ENCODE data around the gene KCND1. TPM values are rescaled to one million over a fixed set of nuclear protein-coding genes. Genes with fewer than 3 reads are reported as not detected.

KCND1 gene
- total RNA-seq, 1 donor from 2014 or later, result 5.2 TPM

DNA sequence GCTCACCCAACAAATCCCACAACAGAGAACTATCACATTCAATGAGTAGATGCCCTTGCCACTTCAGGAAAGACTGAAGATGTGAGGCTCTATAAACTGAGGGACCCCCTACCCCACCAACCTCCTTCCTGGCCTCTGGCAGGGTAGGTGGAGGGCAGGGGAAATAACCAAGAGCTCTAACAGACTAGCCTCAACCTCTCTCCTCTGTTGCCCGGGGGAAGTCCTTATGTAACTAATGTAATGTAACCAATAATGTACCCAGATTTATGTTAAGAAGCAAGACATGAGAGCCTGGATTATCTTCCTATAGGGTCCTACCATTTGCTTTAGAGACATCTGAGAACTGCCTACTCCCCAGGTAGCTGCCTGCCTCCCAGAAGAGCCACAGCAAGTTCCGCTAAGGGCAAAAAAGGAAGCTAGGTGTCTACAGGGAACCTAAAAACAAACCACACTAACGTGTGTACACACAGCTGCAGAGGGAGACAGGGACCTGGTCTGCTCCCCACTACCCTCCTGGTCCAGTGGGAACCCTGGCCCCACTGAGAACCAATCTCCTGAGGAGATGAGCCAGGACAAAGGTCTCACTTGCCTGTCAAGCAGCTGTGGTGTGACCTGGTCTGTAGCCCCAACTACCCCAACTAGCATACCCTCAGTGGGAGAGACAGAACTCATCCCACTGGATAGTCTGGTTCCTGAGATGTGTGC lies 32.0 kb downstream of the KCND1 start:
- TF ChIP-seq, protein P1, sequence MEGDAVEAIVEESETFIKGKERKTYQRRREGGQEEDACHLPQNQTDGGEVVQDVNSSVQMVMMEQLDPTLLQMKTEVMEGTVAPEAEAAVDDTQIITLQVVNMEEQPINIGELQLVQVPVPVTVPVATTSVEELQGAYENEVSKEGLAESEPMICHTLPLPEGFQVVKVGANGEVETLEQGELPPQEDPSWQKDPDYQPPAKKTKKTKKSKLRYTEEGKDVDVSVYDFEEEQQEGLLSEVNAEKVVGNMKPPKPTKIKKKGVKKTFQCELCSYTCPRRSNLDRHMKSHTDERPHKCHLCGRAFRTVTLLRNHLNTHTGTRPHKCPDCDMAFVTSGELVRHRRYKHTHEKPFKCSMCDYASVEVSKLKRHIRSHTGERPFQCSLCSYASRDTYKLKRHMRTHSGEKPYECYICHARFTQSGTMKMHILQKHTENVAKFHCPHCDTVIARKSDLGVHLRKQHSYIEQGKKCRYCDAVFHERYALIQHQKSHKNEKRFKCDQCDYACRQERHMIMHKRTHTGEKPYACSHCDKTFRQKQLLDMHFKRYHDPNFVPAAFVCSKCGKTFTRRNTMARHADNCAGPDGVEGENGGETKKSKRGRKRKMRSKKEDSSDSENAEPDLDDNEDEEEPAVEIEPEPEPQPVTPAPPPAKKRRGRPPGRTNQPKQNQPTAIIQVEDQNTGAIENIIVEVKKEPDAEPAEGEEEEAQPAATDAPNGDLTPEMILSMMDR (IDR thresholded peaks at IDR 0.05; ENCODE audit: insufficient read depth, low read depth, low read length), result no peak
- no peak for TF ChIP-seq EZH2 (IDR thresholded peaks at IDR 0.05; ENCODE audit: insufficient read depth, low read length)
- Histone ChIP-seq H3K4me2 (ENCODE audit: low read length) (no peak overlapping the region), H3K27ac (ENCODE audit: low read depth, low read length) (no peak overlapping the region), H3K27me3 (ENCODE audit: insufficient read depth, low read length) (no peaks in the 10 kb centered on the region), H3K4me3 (ENCODE audit: insufficient read depth, low read depth, low read length) (no peak overlapping the region), H3K79me2 (ENCODE audit: insufficient read depth, low read length) (peaks cover 66% of the 10 kb centered on the region), H4K20me1 (ENCODE audit: insufficient read depth, low read length) (peaks cover 79% of the 10 kb centered on the region), H3K4me1 (ENCODE audit: insufficient read depth, low read length) (peaks cover 12% of the 10 kb centered on the region), H3K36me3 (ENCODE audit: insufficient read depth, low read length) (peaks cover 9% of the 10 kb centered on the region), H2AFZ (ENCODE audit: low read depth, low read length) (no peak overlapping the region), H3K9me3 (ENCODE audit: insufficient read depth, low read depth, low read length) (no peaks in the 10 kb centered on the region), H3K9ac (ENCODE audit: low read length) (no peak overlapping the region)
- no peak overlapping the region for H3K27ac Mint-ChIP-seq (ENCODE audit: unreplicated experiment)
- peak; percentile 78 for FAIRE-seq
- no peaks in the 10 kb centered on the region for H3K36me3 Mint-ChIP-seq (ENCODE audit: low read depth, unreplicated experiment)
- no peaks in the 10 kb centered on the region for H3K9me3 Mint-ChIP-seq (ENCODE audit: unreplicated experiment)
- no peaks in the 10 kb centered on the region for H3K27me3 Mint-ChIP-seq (ENCODE audit: low read depth, unreplicated experiment)
- no peak for DNase-seq (ENCODE audit: low read depth)
- peaks cover 4% of the 10 kb centered on the region for H3K4me1 Mint-ChIP-seq (ENCODE audit: low read depth, unreplicated experiment)
- H3K4me3 Mint-ChIP-seq (ENCODE audit: unreplicated experiment), result no peak overlapping the region

DNA sequence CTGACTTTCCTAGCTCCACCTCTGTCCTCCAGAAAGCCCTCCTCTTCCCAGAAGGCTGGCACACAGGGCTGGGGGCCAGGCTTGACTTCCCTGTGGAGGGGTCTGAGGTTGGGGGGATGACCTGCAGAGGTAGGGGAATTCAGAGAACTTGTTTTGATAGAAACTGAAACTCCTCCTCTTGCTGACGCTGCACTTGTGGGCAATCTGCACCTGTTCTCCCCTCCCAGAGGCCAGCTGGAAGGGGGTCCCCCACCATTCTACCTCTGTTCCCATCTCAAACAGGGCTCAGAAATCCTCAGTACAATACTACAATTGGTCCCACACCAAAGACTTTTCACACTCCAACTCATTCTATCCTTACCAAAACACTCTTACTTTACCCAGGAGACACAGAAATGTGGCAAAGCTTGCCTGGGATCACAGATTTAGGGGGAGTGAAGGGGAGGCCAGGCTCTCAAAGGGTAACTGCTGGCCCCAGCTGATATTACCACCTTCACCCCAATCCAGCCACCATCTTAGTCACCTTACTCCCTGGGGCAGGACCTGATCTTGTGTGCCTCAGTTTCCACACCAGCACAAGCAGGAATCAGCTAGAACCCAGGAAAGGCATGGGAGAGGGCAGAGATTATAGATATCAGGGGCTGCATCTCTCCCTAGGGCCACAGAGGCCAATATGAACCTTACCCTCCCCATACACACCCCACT lies 32.8 kb downstream of the KCND1 start:
- H3K4me1 ChIP-seq (ENCODE audit: insufficient read depth, low read length), result peaks cover 12% of the 10 kb centered on the region
- no peak overlapping the region for H3K27ac ChIP-seq (ENCODE audit: low read depth, low read length)
- TF ChIP-seq EZH2 (IDR thresholded peaks at IDR 0.05; ENCODE audit: insufficient read depth, low read length), result no peak
- TF ChIP-seq, protein P1 (IDR thresholded peaks at IDR 0.05; ENCODE audit: insufficient read depth, low read depth, low read length), result no peak
- no peak overlapping the region for H3K4me3 Mint-ChIP-seq (ENCODE audit: unreplicated experiment)
- DNase-seq (ENCODE audit: low read depth) (no peak), FAIRE-seq (no peak)
- no peaks in the 10 kb centered on the region for H3K27me3 Mint-ChIP-seq (ENCODE audit: low read depth, unreplicated experiment)
- peaks cover 60% of the 10 kb centered on the region for H3K79me2 ChIP-seq (ENCODE audit: insufficient read depth, low read length)
- H3K9me3 Mint-ChIP-seq (ENCODE audit: unreplicated experiment), result no peaks in the 10 kb centered on the region
- H3K9ac ChIP-seq (ENCODE audit: low read length), result no peak overlapping the region
- no peak overlapping the region for H3K4me3 ChIP-seq (ENCODE audit: insufficient read depth, low read depth, low read length)
- H4K20me1 ChIP-seq (ENCODE audit: insufficient read depth, low read length), result peaks cover 72% of the 10 kb centered on the region
- no peaks in the 10 kb centered on the region for H3K36me3 Mint-ChIP-seq (ENCODE audit: low read depth, unreplicated experiment)
- H3K4me2 ChIP-seq (ENCODE audit: low read length), result no peak overlapping the region
- peaks cover 12% of the 10 kb centered on the region for H3K36me3 ChIP-seq (ENCODE audit: insufficient read depth, low read length)
- no peak overlapping the region for H3K27ac Mint-ChIP-seq (ENCODE audit: unreplicated experiment)
- no peaks in the 10 kb centered on the region for H3K27me3 ChIP-seq (ENCODE audit: insufficient read depth, low read length)
- H3K9me3 ChIP-seq (ENCODE audit: insufficient read depth, low read depth, low read length), result no peaks in the 10 kb centered on the region
- H2AFZ ChIP-seq (ENCODE audit: low read depth, low read length), result no peak overlapping the region
- H3K4me1 Mint-ChIP-seq (ENCODE audit: low read depth, unreplicated experiment), result peaks cover 4% of the 10 kb centered on the region
